ENCODE results near the gene NID1.

NID1 gene

GRCh38 chr1:235952950-235953615 lies 111.8 kb downstream of the NID1 start:
- DNase-seq: no peak

DNA sequence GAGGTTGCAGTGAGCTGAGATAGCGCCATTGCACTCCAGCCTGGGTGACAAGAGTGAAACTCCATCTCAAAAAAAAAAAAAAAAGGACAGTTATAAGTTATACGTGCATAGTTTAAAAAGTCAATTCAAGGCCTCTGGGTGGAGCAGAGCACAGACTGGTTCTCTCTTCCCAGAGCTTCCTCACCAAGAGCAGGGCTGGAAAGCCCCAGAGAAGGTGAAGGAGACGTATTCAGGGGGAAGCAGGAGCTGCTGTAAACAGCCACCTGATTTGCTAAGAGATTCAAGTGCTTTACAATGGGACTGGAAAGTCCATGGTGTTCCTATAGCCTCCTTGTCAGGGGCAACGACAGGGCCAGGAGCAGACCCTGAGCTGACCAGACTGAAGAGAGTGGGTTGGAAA lies 113.2 kb downstream of the NID1 start:
- DNase-seq: no peak

GRCh38 chr1:235950318-235950717 lies 114.6 kb downstream of the NID1 start:
- no peak for DNase-seq

GRCh38 chr1:235948774-235949427 lies 116.0 kb downstream of the NID1 start:
- DNase-seq: no peak

DNA sequence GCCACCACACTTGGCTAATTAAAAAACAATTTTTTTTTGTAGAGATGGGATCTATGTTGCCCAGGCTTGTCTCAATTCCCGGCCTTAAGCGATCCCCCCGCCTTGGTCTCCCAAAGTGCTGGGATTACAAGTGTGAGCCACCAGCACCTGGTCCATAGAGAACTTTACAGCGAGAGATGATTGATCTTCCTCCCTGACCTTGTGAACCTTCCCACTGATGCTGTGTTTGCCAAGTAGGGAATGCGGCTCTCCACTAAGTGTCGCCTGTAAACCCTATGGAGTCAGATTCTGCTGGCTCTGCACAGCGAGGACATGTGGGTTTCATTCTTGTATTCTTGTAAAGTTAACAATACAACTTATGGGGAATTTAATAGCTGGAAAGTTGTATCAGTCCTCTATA lies 116.9 kb downstream of the NID1 start:
- DNase-seq: no peak

DNA sequence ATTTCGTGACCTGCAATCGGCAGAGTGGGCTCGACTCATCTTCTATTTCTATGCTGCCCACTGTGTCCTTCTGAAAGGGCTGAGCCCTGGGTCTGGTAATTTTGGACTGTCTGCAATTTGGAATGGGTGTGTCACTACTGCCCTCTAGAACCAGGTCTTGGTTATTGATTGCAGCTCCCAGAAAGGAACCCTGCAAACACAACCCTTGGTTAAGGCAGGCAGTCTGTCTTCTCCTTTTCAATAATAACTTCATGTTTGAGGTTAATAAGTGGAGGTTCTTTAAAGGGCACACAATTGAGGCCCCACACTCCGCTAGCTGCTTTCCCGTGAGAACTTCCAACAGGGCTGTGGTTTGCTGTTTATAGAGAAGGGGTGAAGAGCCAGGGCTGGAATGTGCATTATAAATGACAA lies 118.3 kb downstream of the NID1 start:
- DNase-seq: no peak

- DNase-seq: no peak
Measured at GRCh38 chr1:235945775-235946570, 118.9 kb downstream of the NID1 start.

DNA sequence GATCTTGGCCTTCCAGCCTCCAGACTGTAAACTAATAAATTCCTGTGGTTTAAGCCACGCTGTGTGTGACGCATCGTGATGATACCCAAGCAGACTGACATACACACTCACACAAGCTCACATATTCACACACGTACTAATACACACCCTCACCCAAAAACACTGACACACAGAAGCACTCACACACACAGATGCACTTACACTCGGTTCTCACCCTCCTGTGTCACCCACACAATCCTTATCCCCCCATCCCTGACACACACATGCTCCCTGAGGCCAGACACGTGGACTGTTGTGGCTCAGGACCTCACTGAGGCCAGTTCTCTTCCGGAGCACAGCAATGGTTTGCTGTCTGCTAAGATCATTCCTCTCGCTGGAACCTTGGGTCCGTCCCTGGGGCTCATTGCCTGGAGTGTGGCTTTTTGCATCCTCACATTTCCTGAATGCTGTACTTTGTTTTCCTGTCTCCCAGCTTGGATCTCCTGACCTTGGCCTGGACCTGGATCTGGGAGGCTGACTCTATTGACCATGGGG lies 121.2 kb downstream of the NID1 start:
- DNase-seq: no peak

DNA sequence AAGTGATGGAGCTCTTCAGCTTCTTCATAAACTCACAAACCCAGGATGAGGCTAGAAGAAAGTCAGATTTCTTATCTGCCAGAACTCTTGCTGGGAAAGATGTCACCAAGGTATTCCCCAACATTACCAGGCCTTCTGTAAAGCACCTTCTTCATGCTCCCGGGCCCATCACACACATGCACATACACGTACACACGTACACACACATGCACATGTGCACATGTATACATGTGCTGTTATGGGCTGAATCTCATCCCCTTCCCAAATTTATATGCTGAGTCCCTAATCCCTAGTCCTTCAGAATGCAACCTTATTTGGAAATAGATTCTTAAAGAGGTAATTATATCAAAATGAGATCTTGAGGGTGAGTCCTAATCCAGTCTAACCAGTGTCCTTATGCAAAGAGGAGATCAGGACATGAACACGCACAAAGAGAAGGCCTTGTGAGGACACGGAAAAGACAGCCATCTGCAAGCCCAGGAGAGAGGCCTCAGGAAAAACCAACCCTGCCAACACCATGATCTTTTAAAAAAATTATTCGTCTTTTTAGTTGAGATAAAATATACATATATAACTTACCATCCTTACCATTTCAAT lies 121.8 kb downstream of the NID1 start:
- DNase-seq: no peak

DNA sequence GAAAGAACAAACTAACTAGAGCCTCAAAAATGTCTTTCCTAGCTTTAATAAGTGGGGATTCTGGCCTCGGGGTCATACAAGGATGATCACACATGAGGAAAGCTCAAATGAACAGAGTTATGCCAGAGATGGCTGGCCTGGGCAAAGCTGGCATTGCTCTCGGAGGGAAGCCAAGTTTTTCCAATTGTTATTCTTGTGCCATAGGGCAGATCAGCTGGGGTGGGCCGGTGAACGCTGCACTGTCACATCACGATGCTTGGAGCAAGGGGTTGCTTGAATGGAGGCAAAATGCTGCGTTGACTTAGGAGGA lies 122.3 kb downstream of the NID1 start:
- DNase-seq: no peak

- no peak for DNase-seq
Measured at GRCh38 chr1:235941876-235942624, 122.8 kb downstream of the NID1 start.

DNA sequence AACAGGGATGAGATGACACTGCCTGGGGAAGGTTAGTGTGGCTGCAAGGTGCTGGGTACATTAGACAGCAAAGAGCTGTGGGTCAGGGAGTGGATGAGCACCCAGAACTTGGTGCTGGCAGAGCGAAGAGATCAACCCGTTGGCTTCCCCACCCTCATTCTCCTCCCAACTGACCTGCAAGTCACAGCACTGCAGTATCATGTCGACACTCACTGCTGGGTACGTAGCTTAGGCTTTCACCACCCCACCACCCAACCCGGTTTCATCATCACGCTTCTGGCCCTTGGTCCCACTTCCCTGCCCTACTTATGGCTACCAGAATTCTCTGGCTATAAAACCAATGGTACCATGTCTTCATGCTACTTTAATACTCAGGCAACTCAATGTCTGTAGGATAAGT lies 124.6 kb downstream of the NID1 start:
- no peak for DNase-seq

DNA sequence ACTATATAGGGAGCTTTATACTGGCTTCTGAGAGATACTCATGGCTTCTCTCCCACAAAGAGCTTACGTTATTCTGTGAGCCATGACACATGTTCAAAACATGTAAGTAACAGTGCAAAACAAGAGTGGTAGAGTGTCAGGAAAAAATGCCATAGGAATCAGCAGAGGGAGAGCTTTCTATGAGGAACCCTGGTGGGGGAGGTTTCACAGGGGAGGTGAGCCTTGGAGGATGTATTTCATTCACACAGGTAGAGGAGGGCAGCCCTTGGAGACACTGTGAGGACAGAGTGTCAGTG lies 125.5 kb downstream of the NID1 start:
- DNase-seq: no peak

DNA sequence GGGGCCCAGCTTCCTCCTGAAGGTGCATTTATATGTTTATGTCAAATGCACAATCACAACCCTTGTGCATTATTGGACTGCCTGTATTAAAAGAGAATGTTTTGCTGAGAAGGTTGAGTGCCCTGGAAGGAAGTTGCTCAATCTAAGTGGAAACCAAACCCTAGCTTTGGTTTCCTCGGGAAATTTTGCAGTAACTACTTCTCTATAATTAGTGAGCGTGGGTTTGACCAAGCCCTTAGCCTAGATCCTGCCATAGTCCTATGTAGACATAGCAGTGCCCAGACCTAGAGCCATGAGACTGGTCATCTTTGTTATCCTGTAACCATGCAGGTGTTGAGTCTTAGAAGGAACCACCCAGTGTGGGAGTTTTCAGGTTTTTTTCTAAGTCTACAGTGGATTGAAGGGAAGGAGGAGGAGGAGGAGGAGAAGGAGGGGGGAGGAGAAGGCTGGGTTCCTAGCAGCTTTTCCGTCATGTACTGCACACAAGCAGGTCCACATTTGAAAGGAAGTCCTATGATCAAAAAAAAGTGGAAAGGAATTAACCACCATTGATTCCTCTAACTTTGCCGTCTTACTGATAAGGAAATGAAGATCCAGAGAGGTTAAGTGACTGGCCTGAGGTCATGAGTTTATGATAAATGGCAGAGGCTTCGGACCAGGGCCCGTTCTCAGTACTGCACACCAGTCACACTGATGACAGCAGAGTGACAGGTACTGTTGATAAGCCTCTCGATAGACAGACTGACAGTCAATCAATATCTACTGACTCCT lies 126.0 kb downstream of the NID1 start:
- DNase-seq: no peak

DNA sequence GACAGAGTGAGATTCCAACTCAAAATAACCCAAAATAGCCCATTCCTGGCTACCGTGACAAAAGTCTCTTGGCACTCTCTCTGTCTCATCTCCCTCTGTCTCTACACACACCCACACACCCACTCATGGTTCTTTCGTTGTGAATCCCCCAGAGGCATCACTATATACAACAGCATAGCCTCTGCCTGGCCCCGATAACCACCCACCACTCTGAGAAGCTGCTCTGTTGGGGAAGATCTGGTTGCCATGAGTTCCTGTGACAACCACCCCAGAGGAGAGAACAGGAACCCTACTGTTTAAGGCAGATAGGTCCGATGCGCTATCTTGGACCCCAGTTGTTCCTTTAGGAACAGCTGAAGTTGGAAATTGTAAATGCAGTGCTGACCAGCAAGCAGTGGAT lies 127.8 kb downstream of the NID1 start:
- no peak for DNase-seq

DNA sequence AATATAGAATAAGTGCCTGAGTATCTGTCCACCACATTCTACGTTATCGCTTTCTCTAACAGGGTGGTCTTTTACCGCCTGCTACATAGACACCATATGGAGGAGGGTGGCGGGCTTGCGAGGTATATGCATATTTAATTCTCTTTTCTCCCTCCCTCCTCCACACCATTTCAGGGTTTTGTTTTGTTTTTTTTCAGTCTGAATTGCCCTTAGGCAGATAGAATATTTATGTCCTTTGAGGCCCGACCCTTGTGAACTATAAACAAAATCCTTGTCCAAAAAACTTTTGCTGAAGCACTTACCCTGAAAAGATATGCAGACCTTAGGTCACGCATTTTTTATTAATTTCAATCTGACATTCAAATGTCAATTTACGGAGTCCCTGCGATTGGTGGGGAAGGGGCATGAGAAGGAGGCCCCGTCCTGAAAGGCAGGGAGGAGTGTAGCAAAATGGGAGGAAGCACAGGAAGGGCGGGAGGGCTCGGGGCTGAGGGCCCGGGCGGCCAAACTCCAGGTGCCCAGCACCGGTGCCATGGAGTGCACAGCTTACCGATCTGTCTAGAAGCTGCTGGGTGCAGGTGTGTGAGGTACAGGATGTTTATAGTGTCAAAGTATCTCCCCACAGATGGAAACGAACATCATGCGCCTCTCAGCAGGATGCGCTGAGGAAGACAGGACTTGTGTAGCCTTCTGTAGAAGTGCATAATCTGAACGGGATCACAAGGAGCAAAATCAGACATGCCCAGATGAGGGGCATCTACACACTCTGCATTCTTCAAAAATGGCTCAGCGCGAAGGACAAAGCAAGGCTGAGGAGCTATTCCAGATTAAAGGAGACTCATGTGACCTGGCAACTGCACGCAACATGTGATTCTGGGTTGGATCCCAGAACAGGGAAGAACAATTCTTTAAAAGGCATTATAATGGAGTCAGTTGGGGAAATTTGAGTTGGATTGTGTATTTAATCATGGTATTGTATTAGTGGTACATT lies 129.4 kb downstream of the NID1 start:
- DNase-seq: no peak

DNA sequence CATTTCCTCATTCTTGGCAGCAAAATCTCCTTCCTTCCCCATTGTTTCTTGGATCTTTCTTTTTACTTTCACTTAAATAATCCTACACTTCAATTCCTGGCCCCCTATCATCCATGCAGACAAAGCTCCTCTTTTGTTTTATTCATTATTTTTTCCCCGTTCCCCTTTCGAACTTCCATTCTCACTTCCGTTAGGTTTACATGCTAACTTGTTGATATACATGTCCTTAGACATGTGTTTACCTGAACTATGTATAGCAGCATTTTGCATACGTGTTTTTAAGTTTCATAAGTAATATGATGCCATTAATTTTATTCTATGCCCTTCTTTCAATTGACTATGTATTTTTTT lies 131.1 kb downstream of the NID1 start:
- no peak for DNase-seq

- no peak for DNase-seq
Measured at GRCh38 chr1:235933017-235933765, 131.7 kb downstream of the NID1 start.

- no peak for DNase-seq
Measured at GRCh38 chr1:235932090-235932510, 132.8 kb downstream of the NID1 start.

- DNase-seq: no peak
Measured at GRCh38 chr1:235931171-235931738, 133.6 kb downstream of the NID1 start.
